Activated T-helper 17 cell treated with anti-CD3 and anti-CD28 coated beads, Interleukin-2, amount 50 U/mL, for 72 hours (primary cell): Measurements from ENCODE around the gene SCN3B. TPM values are rescaled to one million over a fixed set of nuclear protein-coding genes. Genes with fewer than 3 reads are reported as not detected.
"Not testable (repeated sequence)": the region's sequence is repeated elsewhere in the genome, so short reads cannot be mapped to it uniquely, and the experiment has no call there.

Experiments used
- ATAC-seq: fragments of 150-1000 bp; cut with Tn5 transposase; replicated peaks from 2 replicates; pipeline ENCODE4 v1.10.0; 2021; ENCODE audit warnings: mild to moderate bottlenecking, moderate library complexity
- H3K27ac Mint-ChIP-seq: one replicate; pipeline ENCODE4 v1.8.0; 2022; ENCODE audit warnings: mixed read lengths
- H3K27me3 Mint-ChIP-seq: one replicate; pipeline ENCODE4 v1.8.0; 2022; ENCODE audit warnings: mixed read lengths
- H3K36me3 Mint-ChIP-seq: one replicate; pipeline ENCODE4 v1.8.0; 2022; ENCODE audit warnings: low read depth, mild to moderate bottlenecking, mixed read lengths
- H3K4me1 Mint-ChIP-seq: one replicate; pipeline ENCODE4 v1.8.0; 2022; ENCODE audit warnings: mixed read lengths
- H3K4me3 Mint-ChIP-seq: one replicate; pipeline ENCODE4 v1.8.0; 2022; ENCODE audit warnings: mild to moderate bottlenecking, mixed read lengths
- H3K9me3 Mint-ChIP-seq: one replicate; pipeline ENCODE4 v1.8.0; 2022; ENCODE audit warnings: mixed read lengths
- total RNA-seq, 2 donors: library from RNA; stranded (reverse); gene quantifications; one replicate each; pipeline ENCODE4 v1.2.3, GENCODE V29; 2022

SCN3B gene
- total RNA-seq, 2 donors from 2014 or later, result 0.13 to 0.35 TPM

GRCh38 chr11:123677510-123677909 is 23.1 kb upstream of the SCN3B start:
- no peak for ATAC-seq
- Mint-ChIP-seq H3K27ac (no peak overlapping the region), H3K4me1 (no peaks in the 10 kb centered on the region), H3K27me3 (no peaks in the 10 kb centered on the region), H3K36me3 (no peaks in the 10 kb centered on the region), H3K9me3 (no peaks in the 10 kb centered on the region), H3K4me3 (no peak overlapping the region)

- no peak for ATAC-seq
- Mint-ChIP-seq H3K4me3 (no peak overlapping the region), H3K27me3 (no peaks in the 10 kb centered on the region), H3K27ac (no peak overlapping the region), H3K9me3 (no peaks in the 10 kb centered on the region), H3K4me1 (no peaks in the 10 kb centered on the region), H3K36me3 (no peaks in the 10 kb centered on the region)
Measured at GRCh38 chr11:123674297-123674696, 19.9 kb upstream of the SCN3B start.

DNA sequence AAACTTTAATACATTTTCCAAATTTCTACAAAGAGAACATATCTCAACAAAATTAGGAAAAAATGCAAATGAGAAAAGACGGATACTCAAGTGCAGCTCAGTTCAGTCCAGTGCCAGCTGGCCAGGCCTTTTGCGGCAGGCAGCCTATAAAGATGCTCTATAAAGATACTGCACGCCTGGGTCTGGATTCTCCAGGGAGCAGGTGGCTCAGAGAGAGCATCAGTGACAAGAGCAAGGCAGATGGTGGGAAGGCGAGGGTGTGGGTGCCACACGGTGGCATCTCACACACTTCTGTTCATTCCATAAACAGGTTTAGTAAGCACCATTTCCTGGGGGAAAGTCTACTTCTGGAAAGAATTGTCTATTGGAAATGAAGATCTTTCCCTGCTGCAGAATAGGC is 18.1 kb upstream of the SCN3B start:
- ATAC-seq, result no peak
- Mint-ChIP-seq H3K4me1 (no peaks in the 10 kb centered on the region), H3K27me3 (no peaks in the 10 kb centered on the region), H3K4me3 (no peak overlapping the region), H3K9me3 (no peaks in the 10 kb centered on the region), H3K36me3 (no peaks in the 10 kb centered on the region), H3K27ac (no peak overlapping the region)

- H3K9me3 Mint-ChIP-seq, result no peaks in the 10 kb centered on the region
- H3K27me3 Mint-ChIP-seq, result peaks cover 2% of the 10 kb centered on the region
- no peak for ATAC-seq
- H3K36me3 Mint-ChIP-seq, result no peaks in the 10 kb centered on the region
- H3K4me1 Mint-ChIP-seq, result no peaks in the 10 kb centered on the region
- no peak overlapping the region for H3K27ac Mint-ChIP-seq
- no peak overlapping the region for H3K4me3 Mint-ChIP-seq
Measured at GRCh38 chr11:123671534-123671933, 17.1 kb upstream of the SCN3B start.

DNA sequence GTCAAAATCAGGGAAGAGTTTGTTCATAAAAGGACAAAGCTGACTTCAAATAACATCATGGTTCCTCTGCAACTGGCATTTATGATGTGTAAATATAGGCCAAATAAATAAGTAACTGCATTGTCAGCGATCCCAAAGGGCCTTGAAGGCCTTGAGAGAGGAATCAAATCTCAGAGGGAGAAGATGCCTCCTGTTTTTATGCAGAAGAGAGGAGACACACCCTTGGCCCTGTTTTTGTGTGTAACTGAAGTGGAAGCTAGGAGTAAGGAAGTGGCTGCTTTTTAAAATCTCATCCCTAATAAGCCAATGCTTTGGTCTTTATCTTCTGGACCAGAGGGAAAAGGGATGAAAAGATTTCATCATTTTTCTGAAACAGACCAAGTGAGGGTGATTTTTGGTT is 15.7 kb upstream of the SCN3B start:
- H3K27me3 Mint-ChIP-seq, result peaks cover 9% of the 10 kb centered on the region
- no peak for ATAC-seq
- H3K27ac Mint-ChIP-seq, result no peak overlapping the region
- no peak overlapping the region for H3K4me3 Mint-ChIP-seq
- no peaks in the 10 kb centered on the region for H3K4me1 Mint-ChIP-seq
- H3K36me3 Mint-ChIP-seq, result no peaks in the 10 kb centered on the region
- no peaks in the 10 kb centered on the region for H3K9me3 Mint-ChIP-seq

GRCh38 chr11:123665306-123665705 is 10.9 kb upstream of the SCN3B start:
- no peak overlapping the region for H3K27ac Mint-ChIP-seq
- H3K4me3 Mint-ChIP-seq, result no peak overlapping the region
- no peaks in the 10 kb centered on the region for H3K4me1 Mint-ChIP-seq
- H3K27me3 Mint-ChIP-seq, result peaks cover 9% of the 10 kb centered on the region
- H3K36me3 Mint-ChIP-seq, result no peaks in the 10 kb centered on the region
- no peaks in the 10 kb centered on the region for H3K9me3 Mint-ChIP-seq
- no peak for ATAC-seq

DNA sequence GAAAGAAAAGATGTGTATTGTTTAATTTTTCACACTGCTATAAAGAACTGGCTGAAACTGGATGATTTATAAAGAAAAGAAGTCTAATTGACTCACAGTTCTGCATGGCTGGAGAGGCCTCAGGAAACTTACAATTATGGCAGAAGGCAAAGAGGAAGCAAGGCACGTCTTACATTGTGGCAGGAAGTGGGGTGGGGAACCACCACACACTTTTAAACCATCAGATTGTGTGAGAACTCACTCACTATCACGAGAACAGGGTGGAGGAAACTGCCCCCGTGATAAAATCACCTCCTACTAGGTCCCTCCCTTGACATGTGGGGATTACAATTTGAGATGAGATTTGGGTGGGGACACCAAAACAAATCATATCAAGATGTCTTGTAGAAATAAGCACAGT is 5.5 kb upstream of the SCN3B start:
- peak; percentile 98 for ATAC-seq
- H3K36me3 Mint-ChIP-seq, H3K27ac Mint-ChIP-seq: not testable (repeated sequence)

GRCh38 chr11:123659311-123659710 is 4.9 kb upstream of the SCN3B start:
- Mint-ChIP-seq H3K27me3 (peaks cover 10% of the 10 kb centered on the region), H3K36me3 (no peaks in the 10 kb centered on the region), H3K9me3 (peaks cover 12% of the 10 kb centered on the region), H3K4me1 (peaks cover 7% of the 10 kb centered on the region), H3K27ac (no peak overlapping the region), H3K4me3 (no peak overlapping the region)
- ATAC-seq, result no peak

More for the DNA sequence above, 5.5 kb upstream of the SCN3B start:
- peaks cover 12% of the 10 kb centered on the region for H3K9me3 Mint-ChIP-seq
- H3K27me3 Mint-ChIP-seq, H3K4me1 Mint-ChIP-seq, H3K4me3 Mint-ChIP-seq: not testable (repeated sequence)

DNA sequence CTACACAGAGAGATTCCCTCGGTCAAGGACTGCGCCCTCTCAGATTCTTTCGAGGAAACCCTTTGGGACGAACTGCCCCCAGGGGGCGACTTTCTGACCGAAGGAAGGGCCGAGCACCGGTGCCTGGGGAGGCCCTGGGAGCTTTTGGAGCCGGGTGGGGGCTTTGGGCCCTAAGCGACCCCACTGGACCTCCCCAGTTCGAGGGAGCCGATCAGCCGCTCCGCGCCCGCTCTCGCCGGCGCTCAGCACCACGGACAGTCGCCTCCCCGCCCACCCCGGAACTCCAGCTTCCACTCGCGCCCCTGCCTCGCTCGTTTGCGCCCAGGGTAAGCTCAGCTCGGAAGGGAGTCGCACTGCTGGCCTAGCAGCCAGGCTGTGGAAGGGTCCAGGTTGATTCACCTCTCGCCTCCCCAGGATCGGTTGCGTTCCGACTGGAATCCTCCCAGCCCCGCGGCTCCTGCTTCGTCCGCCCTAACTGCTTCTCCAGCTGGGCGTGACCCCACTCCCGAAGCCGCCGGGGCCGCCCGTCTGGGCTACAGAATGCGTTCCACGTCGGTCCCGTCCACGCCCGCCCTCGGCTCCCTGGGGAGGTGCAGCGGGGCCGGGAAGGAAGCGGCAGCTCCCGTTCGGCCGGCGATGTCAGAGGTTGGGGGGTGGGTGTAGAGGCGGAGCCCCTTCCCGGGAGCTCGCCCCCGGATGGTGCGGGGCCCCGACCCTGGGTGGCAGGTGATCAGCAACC is 428 bp downstream of the SCN3B start:
- Mint-ChIP-seq H3K27me3 (peaks cover 35% of the 10 kb centered on the region), H3K36me3 (no peaks in the 10 kb centered on the region), H3K4me1 (peaks cover 5% of the 10 kb centered on the region), H3K9me3 (peaks cover 10% of the 10 kb centered on the region), H3K27ac (no peak overlapping the region), H3K4me3 (peak overlapping the region; percentile 43)
- ATAC-seq, result peak; percentile 58

- Mint-ChIP-seq H3K4me3 (peak overlapping the region; percentile 43), H3K36me3 (no peaks in the 10 kb centered on the region), H3K4me1 (no peaks in the 10 kb centered on the region), H3K27me3 (peaks cover 35% of the 10 kb centered on the region), H3K9me3 (peaks cover 5% of the 10 kb centered on the region), H3K27ac (no peak overlapping the region)
- ATAC-seq, result no peak
Measured at GRCh38 chr11:123653483-123653826, 969 bp downstream of the SCN3B start.

- no peaks in the 10 kb centered on the region for H3K9me3 Mint-ChIP-seq
- no peaks in the 10 kb centered on the region for H3K4me1 Mint-ChIP-seq
- no peak overlapping the region for H3K27ac Mint-ChIP-seq
- peak overlapping the region; percentile 43 for H3K4me3 Mint-ChIP-seq
- no peak for ATAC-seq
- H3K36me3 Mint-ChIP-seq, result no peaks in the 10 kb centered on the region
- peaks cover 35% of the 10 kb centered on the region for H3K27me3 Mint-ChIP-seq
Measured at GRCh38 chr11:123652599-123652998, 1.8 kb downstream of the SCN3B start.

GRCh38 chr11:123650901-123651300 is 3.5 kb downstream of the SCN3B start:
- Mint-ChIP-seq H3K4me1 (no peaks in the 10 kb centered on the region), H3K27ac (no peak overlapping the region), H3K27me3 (peaks cover 41% of the 10 kb centered on the region), H3K36me3 (no peaks in the 10 kb centered on the region), H3K4me3 (no peak overlapping the region), H3K9me3 (no peaks in the 10 kb centered on the region)
- ATAC-seq, result no peak

DNA sequence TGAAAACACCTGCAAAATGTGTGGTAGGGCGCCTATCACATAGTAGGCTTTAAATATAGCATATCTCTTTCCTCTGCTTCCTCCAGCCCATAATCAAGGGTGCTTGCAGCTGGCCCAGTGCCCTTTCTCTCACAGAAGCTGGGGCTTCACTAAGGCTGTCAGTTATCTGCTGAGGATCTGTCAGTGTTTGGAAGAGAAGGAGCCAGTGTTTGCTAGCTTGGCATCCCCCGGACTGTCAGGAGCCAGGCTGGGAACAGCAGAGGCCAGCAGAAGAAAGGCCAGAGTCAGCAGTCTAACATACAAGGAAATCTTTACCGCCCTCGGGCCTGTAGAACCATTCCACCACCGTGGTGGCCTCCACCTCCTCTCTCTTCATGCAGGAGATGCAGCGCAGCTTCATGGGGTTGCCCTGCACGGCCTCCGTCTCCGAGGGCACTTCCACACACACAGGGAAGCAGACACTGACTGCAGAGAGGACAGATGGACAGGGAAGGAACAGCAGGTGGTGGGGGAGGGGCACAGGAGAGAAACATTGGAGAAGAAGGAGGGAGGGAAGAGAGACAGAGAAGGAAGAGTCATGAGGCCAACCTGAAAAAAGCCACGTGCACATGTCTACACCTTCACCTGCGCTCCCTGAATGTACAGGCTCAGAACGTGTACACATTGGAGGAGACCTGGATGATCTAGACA is 9.0 kb downstream of the SCN3B start:
- H3K27me3 Mint-ChIP-seq, result peaks cover 23% of the 10 kb centered on the region
- no peaks in the 10 kb centered on the region for H3K36me3 Mint-ChIP-seq
- H3K27ac Mint-ChIP-seq, result no peak overlapping the region
- H3K4me3 Mint-ChIP-seq, result no peak overlapping the region
- H3K9me3 Mint-ChIP-seq, result no peaks in the 10 kb centered on the region
- no peaks in the 10 kb centered on the region for H3K4me1 Mint-ChIP-seq
- no peak for ATAC-seq

DNA sequence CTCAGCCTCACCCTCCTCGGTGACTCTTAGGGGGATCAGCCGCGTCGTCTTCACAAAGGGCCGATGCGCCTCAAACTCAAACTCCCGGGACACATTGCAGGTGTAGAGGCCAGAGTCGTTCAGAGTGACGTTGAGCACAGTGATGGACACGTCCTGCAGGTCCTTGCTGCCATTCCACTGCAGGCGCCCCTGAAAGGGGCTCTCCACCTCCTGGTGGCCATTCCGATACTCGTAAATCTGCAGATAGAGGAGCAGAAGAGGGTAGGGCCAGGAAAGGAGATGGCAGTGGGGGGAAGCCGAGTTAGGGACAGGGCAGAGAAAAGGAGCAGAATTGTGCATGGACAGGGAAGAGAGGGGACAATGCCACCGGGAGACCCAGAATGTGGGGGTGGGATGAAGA is 12.0 kb downstream of the SCN3B start:
- no peaks in the 10 kb centered on the region for H3K36me3 Mint-ChIP-seq
- H3K9me3 Mint-ChIP-seq, result no peaks in the 10 kb centered on the region

DNA sequence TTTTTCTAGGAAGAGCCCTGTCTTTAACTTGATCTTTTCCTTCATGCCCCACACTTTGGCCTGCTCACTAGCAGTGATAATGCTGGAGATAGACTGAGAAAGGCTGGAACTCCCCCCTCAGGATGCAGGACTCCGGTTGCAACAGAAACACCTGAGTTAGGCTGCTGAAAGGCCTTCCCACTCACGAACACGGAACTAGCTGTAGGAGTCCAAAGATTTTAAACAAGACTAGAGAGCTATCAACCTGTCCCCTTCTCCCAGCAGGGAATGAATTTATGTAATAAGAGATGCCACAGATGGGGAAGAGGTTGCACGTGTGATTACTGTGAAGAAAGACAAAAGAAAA is 13.0 kb downstream of the SCN3B start:
- no peaks in the 10 kb centered on the region for H3K4me1 Mint-ChIP-seq
- no peak overlapping the region for H3K27ac Mint-ChIP-seq
- peaks cover 15% of the 10 kb centered on the region for H3K27me3 Mint-ChIP-seq
- no peak for ATAC-seq
- no peaks in the 10 kb centered on the region for H3K9me3 Mint-ChIP-seq
- H3K4me3 Mint-ChIP-seq, result no peak overlapping the region
- H3K36me3 Mint-ChIP-seq, result no peaks in the 10 kb centered on the region

More for the DNA sequence above, 12.0 kb downstream of the SCN3B start:
- H3K27me3 Mint-ChIP-seq, result peaks cover 20% of the 10 kb centered on the region
- no peaks in the 10 kb centered on the region for H3K4me1 Mint-ChIP-seq
- no peak overlapping the region for H3K27ac Mint-ChIP-seq
- no peak for ATAC-seq
- H3K4me3 Mint-ChIP-seq, result no peak overlapping the region
